H9 (cell line): ENCODE data around the gene GATAD1. TPM values are rescaled to one million over a fixed set of nuclear protein-coding genes. Genes with fewer than 3 reads are reported as not detected.

Experiments used
- DNase-seq: peaks from one replicate; pipeline ENCODE4 v3.0.0-alpha.2; 2017
- H2AFZ ChIP-seq: one replicate; pipeline ENCODE4 v1.6.1; 2013; ENCODE audit warnings: mild to moderate bottlenecking, low read length, control low read depth, moderate library complexity
- H2AK5ac ChIP-seq: 2 replicates; pipeline ENCODE4 v1.6.1; 2013; ENCODE audit warnings: low read length, control low read depth, mixed read lengths; ENCODE audit not compliant: insufficient read length
- H2BK120ac ChIP-seq: one replicate; pipeline ENCODE4 v1.6.1; 2013; ENCODE audit warnings: low read depth, mild to moderate bottlenecking, low read length, control low read depth, inconsistent platforms; ENCODE audit not compliant: poor library complexity, severe bottlenecking
- H2BK12ac ChIP-seq: 2 replicates; pipeline ENCODE4 v1.6.1; 2013; ENCODE audit warnings: low read length, control low read depth, mixed read lengths, low read depth; ENCODE audit not compliant: insufficient read length
- H2BK15ac ChIP-seq: 2 replicates; pipeline ENCODE4 v1.6.1; 2013; ENCODE audit warnings: low read depth, low read length, control low read depth
- H2BK20ac ChIP-seq: one replicate; pipeline ENCODE4 v1.6.1; 2013; ENCODE audit warnings: low read depth, mild to moderate bottlenecking, low read length, control low read depth, inconsistent platforms; ENCODE audit not compliant: poor library complexity, severe bottlenecking
- H2BK5ac ChIP-seq: 2 replicates; pipeline ENCODE4 v1.6.1; 2013; ENCODE audit warnings: low read length, control low read depth, mixed read lengths; ENCODE audit not compliant: insufficient read length
- H3K14ac ChIP-seq: 2 replicates; pipeline ENCODE4 v1.6.1; 2013; ENCODE audit warnings: low read length, control low read depth; ENCODE audit not compliant: insufficient read depth
- H3K18ac ChIP-seq: 2 replicates; pipeline ENCODE4 v1.6.1; 2013; ENCODE audit warnings: low read depth, mild to moderate bottlenecking, mixed read lengths, low read length, control low read depth; ENCODE audit not compliant: insufficient read length
- H3K23ac ChIP-seq: 2 replicates; pipeline ENCODE4 v1.6.1; 2013; ENCODE audit warnings: low read length, control low read depth, mixed read lengths, low read depth; ENCODE audit not compliant: insufficient read length
- H3K23me2 ChIP-seq: 2 replicates; pipeline ENCODE4 v1.6.1; 2013; ENCODE audit warnings: low read depth, mild to moderate bottlenecking, mixed read lengths, low read length, control low read depth; ENCODE audit not compliant: insufficient read length, poor library complexity, severe bottlenecking
- H3K27ac ChIP-seq: 2 replicates; pipeline ENCODE4 v1.5.1; 2013; ENCODE audit warnings: low read length, control low read depth, mixed read lengths, low read depth; ENCODE audit not compliant: insufficient read length
- H3K27me3 ChIP-seq: 2 replicates; pipeline ENCODE4 v1.6.1; 2013; ENCODE audit warnings: low read length, control low read depth, inconsistent platforms; ENCODE audit not compliant: insufficient read depth
- H3K4ac ChIP-seq: 2 replicates; pipeline ENCODE4 v1.6.1; 2013; ENCODE audit warnings: low read depth, mild to moderate bottlenecking, control low read depth, inconsistent platforms, low read length, moderate library complexity
- H3K4me1 ChIP-seq: 2 replicates; pipeline ENCODE4 v1.6.1; 2013; ENCODE audit warnings: low read length, control low read depth, inconsistent platforms; ENCODE audit not compliant: insufficient read depth
- H3K4me2 ChIP-seq: 2 replicates; pipeline ENCODE4 v1.6.1; 2013; ENCODE audit warnings: low read length, control low read depth, mixed read lengths; ENCODE audit not compliant: insufficient read length, insufficient read depth
- H3K56ac ChIP-seq: 2 replicates; pipeline ENCODE4 v1.6.1; 2013; ENCODE audit warnings: low read depth, mild to moderate bottlenecking, mixed read lengths, low read length, control low read depth; ENCODE audit not compliant: insufficient read length
- H3K79me1 ChIP-seq: 2 replicates; pipeline ENCODE4 v1.6.1; 2013; ENCODE audit warnings: low read depth, mild to moderate bottlenecking, moderate library complexity, low read length, control low read depth, inconsistent platforms; ENCODE audit not compliant: insufficient read depth, poor library complexity, severe bottlenecking
- H3K79me2 ChIP-seq: 2 replicates; pipeline ENCODE4 v1.6.1; 2013; ENCODE audit warnings: low read length, control low read depth, inconsistent platforms; ENCODE audit not compliant: insufficient read depth
- H3K9ac ChIP-seq: 2 replicates; pipeline ENCODE4 v1.6.1; 2013; ENCODE audit warnings: low read length, control low read depth, mixed read lengths; ENCODE audit not compliant: insufficient read length; ENCODE audit errors: extremely low read depth
- H3K9me3 ChIP-seq: one replicate; pipeline ENCODE4 v1.6.1; 2013; ENCODE audit warnings: low read depth, low read length, inconsistent platforms; ENCODE audit not compliant: control insufficient read depth
- H3T11ph ChIP-seq: one replicate; pipeline ENCODE4 v1.6.1; 2013; ENCODE audit warnings: mild to moderate bottlenecking, low read length, control low read depth, inconsistent platforms
- H4K20me1 ChIP-seq: one replicate; pipeline ENCODE4 v1.6.1; 2013; ENCODE audit not compliant: control insufficient read depth, insufficient read length, insufficient read depth
- H4K5ac ChIP-seq: 2 replicates; pipeline ENCODE4 v1.6.1; 2013; ENCODE audit warnings: low read depth, mild to moderate bottlenecking, mixed read lengths, low read length, control low read depth; ENCODE audit not compliant: insufficient read length
- H4K8ac ChIP-seq: replicated peaks from 2 replicates; pipeline ENCODE4 v1.6.1; 2013; ENCODE audit warnings: low read length, control low read depth, mixed read lengths, low read depth; ENCODE audit not compliant: insufficient read length
- H4K91ac ChIP-seq: 2 replicates; pipeline ENCODE4 v1.6.1; 2013; ENCODE audit warnings: low read depth, mild to moderate bottlenecking, moderate library complexity, mixed read lengths, low read length, control low read depth; ENCODE audit not compliant: insufficient read length
- H3K27ac Mint-ChIP-seq, 3 experiments: 2 replicates in 2 of 3; 3 replicates in 1 of 3; pipeline ENCODE4 v1.8.0; 2020 to 2021; ENCODE audit warnings: mixed read lengths in 3 of 3, mild to moderate bottlenecking in 1 of 3, moderate library complexity in 1 of 3
- H3K27me3 Mint-ChIP-seq: 2 replicates; pipeline ENCODE4 v1.8.0; 2021; ENCODE audit warnings: low read depth, mild to moderate bottlenecking, moderate library complexity, mixed read lengths
- H3K36me3 Mint-ChIP-seq, 3 experiments: 2 replicates in 2 of 3; 3 replicates in 1 of 3; pipeline ENCODE4 v1.8.0; 2020 to 2021; ENCODE audit warnings: low read depth in 3 of 3, mixed read lengths in 3 of 3; ENCODE audit not compliant: insufficient read depth in 1 of 3
- H3K4me1 Mint-ChIP-seq, 2 experiments: 2 replicates each; pipeline ENCODE4 v1.8.0; 2020; ENCODE audit warnings: mixed read lengths in 2 of 2
- H3K4me3 Mint-ChIP-seq, 2 experiments: 2 replicates in 1 of 2; 3 replicates in 1 of 2; pipeline ENCODE4 v1.8.0; 2020 to 2021; ENCODE audit warnings: mild to moderate bottlenecking in 2 of 2, mixed read lengths in 2 of 2, moderate library complexity in 1 of 2
- H3K9me3 Mint-ChIP-seq, 2 experiments: 2 replicates in 1 of 2; 3 replicates in 1 of 2; pipeline ENCODE4 v1.8.0; 2020; ENCODE audit warnings: mild to moderate bottlenecking in 2 of 2, mixed read lengths in 2 of 2, moderate library complexity in 1 of 2
- CTCF ChIP-seq: fragments of 200-600 bp; sonication (generic); conservative IDR thresholded peaks from 3 replicates; pipeline ENCODE4 v1.8.0; 2021; ENCODE audit warnings: antibody characterized with exemption, mild to moderate bottlenecking
- WGBS: extraction: QIAGEN DNeasy Blood & Tissue Kit; methylation state at CpG from one replicate; pipeline ENCODE4 v1.1.7; 2013; ENCODE audit warnings: missing lambda C conversion rate, low lambda C conversion rate, mixed read lengths; ENCODE audit not compliant: insufficient read length; ENCODE audit errors: extremely low coverage; 5-methylcytosine and 5-hydroxymethylcytosine counted together
- total RNA-seq: library from RNA; stranded (reverse); gene quantifications from 2 replicates; pipeline ENCODE4 v1.2.1, GENCODE V29; 2021

The GATAD1 gene
- total RNA-seq, 1 experiment from 2014 or later = 36.5 TPM

GRCh38 chr7:92423710-92424131, 23.6 kb upstream of the GATAD1 start:
- DNase-seq = no peak
- Mint-ChIP-seq H3K9me3 (no peaks in the 10 kb centered on the region; a peak in 1 of 5 replicates), H3K27me3 (peaks cover 3% of the 10 kb centered on the region), H3K27ac (no peak overlapping the region), H3K4me3 (peak overlapping the region in 1 of 2 experiments; percentile 28; a peak in 3 of 5 replicates), H3K4me1 (peaks cover 15 to 20% of the 10 kb centered on the region in 2 experiments), H3K36me3 (no peaks in the 10 kb centered on the region)
- Histone ChIP-seq H3K27me3 (no peaks in the 10 kb centered on the region), H3K23ac (no peak overlapping the region), H3K18ac (no peak overlapping the region), H2BK12ac (no peak overlapping the region), H4K8ac (no peak overlapping the region), H3K9me3 (no peaks in the 10 kb centered on the region), H4K5ac (no peak overlapping the region), H3K79me2 (no peaks in the 10 kb centered on the region), H3K9ac (no peak overlapping the region), H3K14ac (no peak overlapping the region), H3K23me2 (peaks cover 3% of the 10 kb centered on the region), H2BK5ac (no peak overlapping the region), H3K79me1 (no peaks in the 10 kb centered on the region), H4K91ac (no peak overlapping the region), H3K27ac (no peak overlapping the region), H4K20me1 (peaks cover 2% of the 10 kb centered on the region), H2AK5ac (no peak overlapping the region), H3T11ph (no peak overlapping the region), H3K4ac (no peak overlapping the region), H2AFZ (no peak overlapping the region), H2BK15ac (no peak overlapping the region), H2BK20ac (no peak overlapping the region), H3K56ac (no peak overlapping the region), H3K4me1 (no peaks in the 10 kb centered on the region; the same call in 1 of the 2 replicates), H3K4me2 (no peak overlapping the region), H2BK120ac (no peak overlapping the region)
- no peak for TF ChIP-seq CTCF
- 100% methylated on average over 2 of the region's 5 CpGs for WGBS
